Measurements from ENCODE around the gene ZPR1. TPM values are rescaled to one million over a fixed set of nuclear protein-coding genes. Genes with fewer than 3 reads are reported as not detected.

Gene ZPR1
- total RNA-seq, 4 donors from 2014 or later, result 21.7 to 33.8 (median 26.1) TPM

DNA sequence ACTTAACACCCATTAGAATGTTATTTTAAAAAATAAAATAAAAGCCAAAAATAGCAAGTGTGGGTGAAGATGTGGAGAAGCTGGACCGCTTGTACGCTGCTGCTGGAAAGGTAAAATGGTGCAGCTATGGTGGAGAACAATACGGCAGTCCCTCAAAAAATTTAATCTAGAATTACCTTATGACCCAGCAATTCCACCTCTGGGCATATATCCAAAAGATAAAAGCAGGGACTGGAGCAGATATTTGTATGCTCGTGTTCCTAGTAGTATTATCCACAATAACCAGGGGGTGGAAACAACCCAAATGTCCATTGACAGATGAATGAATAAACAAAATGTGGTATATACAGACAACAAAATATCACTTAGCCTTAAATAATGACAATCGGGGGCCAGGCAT lies 10.0 kb upstream of the ZPR1 start:
- no peak for DNase-seq (ENCODE audit: low spot score in 2 of 2)
- TF ChIP-seq CTCF (IDR thresholded peaks at IDR 0.05), result no peak
- no peak overlapping the region for H3K4me3 ChIP-seq (ENCODE audit: low read depth, poor library complexity, severe bottlenecking)
- WGBS, 2 donors, result 91 to 97% methylated on average over 5 of the region's 5 CpGs
- intact Hi-C loops (cut with DNase I; ENCODE audit: low total_unique reads), result no loop called here

DNA sequence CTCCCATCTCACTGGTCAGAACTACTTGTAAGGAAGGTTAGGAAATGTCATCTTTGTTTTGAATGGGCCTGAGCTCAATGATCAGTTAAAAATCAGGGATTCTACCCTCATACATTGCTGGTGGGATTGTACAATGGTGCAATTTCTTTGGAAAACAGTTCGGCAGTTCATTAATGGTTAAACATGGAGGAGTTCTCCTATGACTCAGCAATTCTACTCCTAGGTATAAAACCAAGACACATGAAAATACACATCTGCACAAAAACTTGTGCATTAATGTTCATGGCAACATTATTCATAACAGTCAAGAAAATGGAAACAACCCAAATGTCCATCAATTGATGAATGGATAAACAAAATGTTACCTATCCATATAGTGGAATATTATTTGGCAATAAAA lies 8.7 kb upstream of the ZPR1 start:
- WGBS, 2 donors, result 88 to 91% methylated on average over 1 of the region's 1 CpG
- intact Hi-C loops (cut with DNase I; ENCODE audit: low total_unique reads), result no loop called here
- no peak for DNase-seq (ENCODE audit: low spot score in 2 of 2)
- H3K4me3 ChIP-seq (ENCODE audit: low read depth, poor library complexity, severe bottlenecking), result no peak overlapping the region
- TF ChIP-seq POLR2A (IDR thresholded peaks at IDR 0.05) (no peak), CTCF (IDR thresholded peaks at IDR 0.05) (no peak)

DNA sequence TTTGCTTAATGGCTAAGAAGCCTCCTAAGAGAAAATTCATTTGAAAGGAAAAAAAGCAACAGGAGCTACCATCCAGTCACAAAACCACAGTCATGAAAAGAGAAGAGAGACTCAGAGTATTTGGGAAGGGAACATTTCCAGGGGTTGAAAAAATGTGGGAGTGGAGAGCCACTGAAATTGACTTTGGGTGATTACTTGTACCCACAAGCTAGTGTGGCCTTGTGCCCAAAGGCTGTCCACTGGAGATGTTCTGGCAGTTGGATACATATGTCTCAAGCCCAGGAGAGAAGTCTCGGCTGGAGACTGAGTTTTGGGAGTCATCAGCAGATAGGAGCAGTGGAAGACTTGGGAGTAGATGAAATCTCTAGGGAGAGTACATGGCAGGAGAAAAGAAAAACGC lies 7.0 kb upstream of the ZPR1 start:
- peak in 1 of 2 donors; percentile 37 for DNase-seq (ENCODE audit: low spot score in 2 of 2)
- 77 to 86% methylated on average over 2 of the region's 2 CpGs for WGBS, 2 donors
- TF ChIP-seq POLR2A (IDR thresholded peaks at IDR 0.05), result no peak
- TF ChIP-seq CTCF (IDR thresholded peaks at IDR 0.05), result no peak
- no peak overlapping the region for H3K4me3 ChIP-seq (ENCODE audit: low read depth, poor library complexity, severe bottlenecking)
- intact Hi-C loops (cut with DNase I; ENCODE audit: low total_unique reads), result loop anchor here (5.0 kb wide), 1 partner anchor 312 kb away; no protein-coding TSS in a partner anchor

DNA sequence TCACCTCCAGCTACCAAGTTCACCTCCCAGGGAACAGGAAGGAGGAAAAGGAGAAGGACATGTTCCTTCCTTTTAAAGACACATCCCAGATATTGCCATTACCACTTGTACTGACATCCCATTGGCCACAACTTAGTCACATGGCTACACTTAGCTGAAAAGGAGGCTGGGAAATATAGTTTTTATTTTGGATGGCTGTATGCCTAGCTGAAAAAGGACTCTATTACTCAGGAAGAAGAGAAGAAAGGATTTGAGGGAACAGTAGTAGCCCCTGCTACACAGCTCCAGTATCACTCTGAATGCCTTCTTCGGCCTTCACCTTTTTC lies 5.9 kb upstream of the ZPR1 start:
- intact Hi-C loops (cut with DNase I; ENCODE audit: low total_unique reads), result loop anchor here (5.0 kb wide), 1 partner anchor 314 kb away; no protein-coding TSS in a partner anchor
- 98 to 100% methylated on average over 1 of the region's 1 CpG for WGBS, 2 donors
- no peak for TF ChIP-seq POLR2A (IDR thresholded peaks at IDR 0.05)
- TF ChIP-seq CTCF (IDR thresholded peaks at IDR 0.05), result no peak
- H3K4me3 ChIP-seq (ENCODE audit: low read depth, poor library complexity, severe bottlenecking), result no peak overlapping the region
- no peak for DNase-seq (ENCODE audit: low spot score in 2 of 2)

DNA sequence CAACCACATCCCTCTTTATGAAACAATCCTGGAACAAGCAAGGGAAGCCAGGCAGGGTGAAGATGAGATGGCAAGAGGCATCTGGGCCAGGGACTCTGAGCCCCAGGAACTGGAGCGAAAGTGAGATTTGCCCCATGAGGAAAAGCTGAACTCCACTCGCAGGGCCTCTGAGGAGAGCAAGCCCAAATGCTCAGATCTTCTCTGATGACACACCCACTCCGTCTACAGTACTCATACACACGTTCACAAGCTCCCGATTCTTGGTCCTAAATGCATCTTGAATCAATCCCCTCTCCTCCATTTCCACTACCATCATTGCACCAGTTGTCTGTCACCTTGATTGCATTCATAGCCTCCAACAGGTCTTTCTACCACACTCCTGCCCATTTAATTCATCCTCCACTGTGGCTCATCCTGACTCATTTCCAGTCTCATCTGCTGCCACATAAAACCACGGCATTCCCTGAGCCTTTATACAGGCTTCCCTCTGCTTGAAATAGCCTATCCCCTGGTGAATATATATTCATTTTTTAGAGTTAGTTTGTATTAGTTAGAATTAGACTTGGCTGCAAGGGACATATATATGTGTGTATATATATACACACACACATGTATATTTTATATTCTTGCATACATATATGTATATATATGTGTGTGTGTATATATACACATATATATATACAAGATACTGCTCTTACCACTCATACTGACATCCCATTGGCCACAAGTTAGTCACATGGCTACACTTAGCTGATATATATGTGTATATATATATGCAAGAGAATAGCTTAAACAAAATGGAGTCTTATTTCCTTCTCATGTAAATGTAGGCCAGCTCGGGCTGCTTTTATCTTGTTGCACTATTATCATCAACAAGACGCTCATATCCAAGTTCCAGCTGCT lies 5.3 kb upstream of the ZPR1 start:
- DNase-seq (ENCODE audit: low spot score in 2 of 2), result peak in 1 of 2 donors; percentile 7
- TF ChIP-seq CTCF (IDR thresholded peaks at IDR 0.05) (no peak), POLR2A (IDR thresholded peaks at IDR 0.05) (no peak)
- intact Hi-C loops (cut with DNase I; ENCODE audit: low total_unique reads), result loop anchor here (5.0 kb wide), 1 partner anchor 314 kb away; no protein-coding TSS in a partner anchor
- H3K4me3 ChIP-seq (ENCODE audit: low read depth, poor library complexity, severe bottlenecking), result no peak overlapping the region
- 75 to 84% methylated on average over 8 of the region's 8 CpGs for WGBS, 2 donors
